NB4 (cell line): ENCODE results near the gene LDHAL6B.

Experiments used
- DNase-seq: peaks from one replicate; pipeline ENCODE4 v3.0.0; 2010; ENCODE audit warnings: low read depth
- H3K4me3 ChIP-seq: one replicate; pipeline ENCODE4 v1.5.1; 2011; ENCODE audit warnings: mild to moderate bottlenecking, low read depth, low read length, moderate library complexity
- MYC ChIP-seq: IDR thresholded peaks from 2 replicates; pipeline ENCODE4 v1.6.1; 2011; ENCODE audit warnings: low read depth, low read length
- POLR2A ChIP-seq: IDR thresholded peaks from 2 replicates; pipeline ENCODE4 v1.6.1; 2011; ENCODE audit warnings: mild to moderate bottlenecking; ENCODE audit not compliant: insufficient read length; ENCODE audit errors: extremely low read depth
- TF ChIP-seq, protein P1 (sequence below): IDR thresholded peaks from one replicate; pipeline ENCODE4 v1.5.1; 2012; ENCODE audit warnings: low read depth, low read length
- TF ChIP-seq, protein P2 (sequence below): IDR thresholded peaks from 2 replicates; pipeline ENCODE4 v1.6.1; 2011; ENCODE audit warnings: low read depth, low read length

Gene LDHAL6B

DNA sequence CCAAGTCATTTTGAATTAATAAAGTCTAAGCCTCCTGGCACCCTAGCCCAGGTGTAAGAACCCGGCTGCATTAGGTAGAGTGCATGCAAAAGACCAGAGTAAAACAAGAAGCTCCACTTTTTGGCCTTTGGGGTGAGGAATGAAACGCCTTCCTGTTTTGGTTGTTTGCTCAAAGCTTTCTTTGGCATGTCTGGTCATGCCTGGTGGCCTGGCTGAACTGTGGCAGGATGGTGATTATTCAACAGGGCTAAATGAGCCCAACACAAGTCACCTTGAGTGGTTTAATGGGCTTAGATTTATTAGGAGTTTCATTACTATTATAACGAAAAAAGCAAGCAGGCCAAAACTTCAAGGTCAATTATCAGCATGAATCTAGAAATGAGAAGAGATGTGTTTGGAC lies 40.9 kb upstream of the LDHAL6B start:
- no peak overlapping the region for H3K4me3 ChIP-seq
- no peak for DNase-seq
- TF ChIP-seq, protein P1, sequence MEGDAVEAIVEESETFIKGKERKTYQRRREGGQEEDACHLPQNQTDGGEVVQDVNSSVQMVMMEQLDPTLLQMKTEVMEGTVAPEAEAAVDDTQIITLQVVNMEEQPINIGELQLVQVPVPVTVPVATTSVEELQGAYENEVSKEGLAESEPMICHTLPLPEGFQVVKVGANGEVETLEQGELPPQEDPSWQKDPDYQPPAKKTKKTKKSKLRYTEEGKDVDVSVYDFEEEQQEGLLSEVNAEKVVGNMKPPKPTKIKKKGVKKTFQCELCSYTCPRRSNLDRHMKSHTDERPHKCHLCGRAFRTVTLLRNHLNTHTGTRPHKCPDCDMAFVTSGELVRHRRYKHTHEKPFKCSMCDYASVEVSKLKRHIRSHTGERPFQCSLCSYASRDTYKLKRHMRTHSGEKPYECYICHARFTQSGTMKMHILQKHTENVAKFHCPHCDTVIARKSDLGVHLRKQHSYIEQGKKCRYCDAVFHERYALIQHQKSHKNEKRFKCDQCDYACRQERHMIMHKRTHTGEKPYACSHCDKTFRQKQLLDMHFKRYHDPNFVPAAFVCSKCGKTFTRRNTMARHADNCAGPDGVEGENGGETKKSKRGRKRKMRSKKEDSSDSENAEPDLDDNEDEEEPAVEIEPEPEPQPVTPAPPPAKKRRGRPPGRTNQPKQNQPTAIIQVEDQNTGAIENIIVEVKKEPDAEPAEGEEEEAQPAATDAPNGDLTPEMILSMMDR: no peak
- TF ChIP-seq MYC: no peak
- no peak for TF ChIP-seq POLR2A
- TF ChIP-seq, protein P2, sequence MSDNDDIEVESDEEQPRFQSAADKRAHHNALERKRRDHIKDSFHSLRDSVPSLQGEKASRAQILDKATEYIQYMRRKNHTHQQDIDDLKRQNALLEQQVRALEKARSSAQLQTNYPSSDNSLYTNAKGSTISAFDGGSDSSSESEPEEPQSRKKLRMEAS: no peak

DNA sequence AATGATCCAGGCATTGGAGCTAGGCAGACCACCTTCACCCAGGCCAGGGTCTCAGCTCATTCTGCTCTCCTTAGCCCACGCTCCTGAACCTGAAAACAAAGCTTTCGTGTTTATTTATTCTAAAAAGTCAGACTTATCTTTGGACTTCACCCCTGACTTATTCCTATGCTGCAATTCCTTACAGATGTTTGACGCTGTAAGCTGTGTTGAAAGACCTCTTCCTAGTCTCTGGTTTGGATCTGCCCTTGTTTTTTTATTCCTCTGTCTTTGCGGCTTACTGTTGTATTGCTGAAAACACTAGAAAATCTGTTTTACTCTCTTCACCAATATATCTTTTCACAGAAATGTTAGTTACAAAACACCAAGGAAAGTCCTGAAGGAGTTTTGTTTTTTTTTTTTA lies 40.5 kb upstream of the LDHAL6B start:
- DNase-seq: no peak
- no peak for TF ChIP-seq MYC
- TF ChIP-seq, protein P2: no peak
- TF ChIP-seq, protein P1: no peak
- TF ChIP-seq POLR2A: no peak
- H3K4me3 ChIP-seq: no peak overlapping the region

DNA sequence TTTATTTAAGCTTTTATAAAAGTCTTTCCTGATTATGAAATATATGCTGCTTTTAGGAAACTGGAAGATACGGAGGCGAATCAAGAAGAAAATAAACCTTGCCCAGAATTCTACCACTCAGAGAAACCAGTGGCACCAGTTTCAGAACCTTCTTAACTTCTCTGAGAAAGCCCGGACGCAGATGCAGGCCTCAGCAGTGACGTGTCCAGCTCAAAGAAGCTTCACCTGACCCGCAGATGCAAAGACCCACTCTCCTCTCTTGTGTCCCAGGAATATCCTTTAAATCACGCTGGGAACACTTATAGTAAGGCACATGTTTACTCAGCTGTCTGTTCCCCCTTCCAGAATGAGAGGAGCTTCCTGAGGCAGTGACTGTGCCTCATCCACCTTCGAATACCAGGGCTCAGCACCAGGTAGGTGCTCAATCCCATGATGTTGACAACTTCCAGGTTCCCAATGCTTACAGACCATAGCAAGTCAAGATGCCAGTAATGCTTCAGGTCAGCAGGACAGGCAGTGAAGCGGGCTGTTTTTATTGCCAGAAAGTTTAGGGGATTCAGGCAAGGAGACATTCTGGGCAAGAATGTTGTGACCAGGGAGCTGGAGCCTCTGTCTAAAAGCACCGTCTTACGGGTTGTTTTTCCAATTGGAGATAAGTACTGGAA lies 39.9 kb upstream of the LDHAL6B start:
- TF ChIP-seq, protein P1: no peak
- no peak for TF ChIP-seq MYC
- no peak for TF ChIP-seq POLR2A
- TF ChIP-seq, protein P2: no peak
- no peak for DNase-seq
- no peak overlapping the region for H3K4me3 ChIP-seq

DNA sequence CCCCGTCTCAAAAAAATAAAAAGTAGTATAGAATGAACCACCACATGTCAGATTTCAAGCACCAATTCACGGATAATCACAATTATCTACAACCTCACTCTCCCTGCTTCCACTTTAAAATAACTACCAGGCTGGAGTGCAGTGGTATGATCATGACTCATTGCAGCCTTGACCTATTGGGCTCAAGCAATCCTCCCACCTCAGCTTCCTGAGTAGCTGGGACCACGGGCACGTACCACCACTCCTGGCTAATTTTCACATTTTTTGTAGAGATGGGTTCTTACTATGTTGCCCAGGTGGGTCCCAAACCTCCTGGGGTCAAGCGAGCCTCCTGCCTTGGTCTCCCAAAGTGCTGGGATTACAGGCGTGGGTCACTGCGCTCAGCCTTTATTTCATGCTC lies 38.1 kb upstream of the LDHAL6B start:
- peak; percentile 38 for DNase-seq
- no peak for TF ChIP-seq POLR2A
- TF ChIP-seq, protein P2: no peak
- TF ChIP-seq, protein P1: no peak
- no peak for TF ChIP-seq MYC
- H3K4me3 ChIP-seq: no peak overlapping the region

DNA sequence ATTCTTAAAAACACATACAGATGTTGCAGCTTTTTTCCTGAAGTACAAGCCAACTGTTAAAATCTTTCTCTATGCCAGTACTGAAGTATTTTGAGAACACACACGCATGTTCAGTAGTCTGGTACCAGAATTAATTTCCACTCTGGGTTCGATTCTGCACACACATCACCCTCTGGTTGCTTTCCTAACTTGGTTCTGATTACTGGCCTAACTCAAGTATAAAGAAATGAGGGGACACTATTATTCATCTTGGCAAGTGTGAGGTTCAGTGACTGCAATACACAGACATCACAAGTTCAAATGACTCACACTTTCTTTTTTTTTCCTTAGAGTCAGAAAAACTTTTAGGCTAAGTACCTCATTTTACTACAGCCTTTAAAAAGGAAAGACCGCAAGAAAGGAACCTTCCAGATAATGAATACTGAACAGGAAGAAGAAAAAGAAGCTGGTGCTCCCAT lies 37.4 kb upstream of the LDHAL6B start:
- TF ChIP-seq, protein P1: no peak
- no peak for TF ChIP-seq POLR2A
- TF ChIP-seq, protein P2: no peak
- TF ChIP-seq MYC: no peak
- DNase-seq: no peak
- H3K4me3 ChIP-seq: no peak overlapping the region
